OCI-LY7 (cell line): ENCODE data around the gene SLC5A8. TPM values are rescaled to one million over a fixed set of nuclear protein-coding genes. Genes with fewer than 3 reads are reported as not detected.

ENCODE experiments used
- BruUV-seq: library from RNA; stranded (reverse); fragments of 400-500 nt; replicated peaks from 2 replicates; lab custom pipeline; 2021; lab: Mats Ljungman, UMichigan
- CTCF ChIA-PET: fragments of 300-600 bp; sonication (Branson Sonifier 250); formaldehyde crosslinking; loops from one replicate; lab custom pipeline; 2022; ENCODE audit warnings: antibody characterized with exemption; ENCODE audit not compliant: unreplicated experiment; lab: Charles Lee
- POLR2A ChIA-PET: fragments of 300-600 bp; sonication (Branson Sonifier 250); formaldehyde crosslinking; loops from one replicate; lab custom pipeline; 2022; ENCODE audit warnings: antibody characterized with exemption; lab: Charles Lee
- DNase-seq: peaks from one replicate; pipeline ENCODE4 v3.0.0-alpha.2; 2015; ENCODE audit warnings: low spot score
- H2AFZ ChIP-seq: fragments of 200-600 bp; sonication (generic), shearing (Covaris generic); 2 replicates; pipeline ENCODE4 v1.6.1; 2014; ENCODE audit warnings: mild to moderate bottlenecking, antibody characterized with exemption, low read length, moderate library complexity
- H3K27ac ChIP-seq: fragments of 200-600 bp; sonication (generic); 2 replicates; pipeline ENCODE4 v1.5.1; 2014; ENCODE audit warnings: mixed run types, low read depth, mild to moderate bottlenecking, moderate library complexity, low read length, inconsistent platforms; ENCODE audit not compliant: poor library complexity, severe bottlenecking
- H3K36me3 ChIP-seq: fragments of 200-600 bp; sonication (generic); 2 replicates; pipeline ENCODE4 v1.6.1; 2014; ENCODE audit warnings: mild to moderate bottlenecking, antibody characterized with exemption, low read length, moderate library complexity, mixed read lengths; ENCODE audit not compliant: insufficient read depth
- H3K4me1 ChIP-seq: fragments of 200-600 bp; sonication (generic); 2 replicates; pipeline ENCODE4 v1.5.1; 2014; ENCODE audit warnings: mild to moderate bottlenecking, low read length; ENCODE audit not compliant: insufficient read depth, poor library complexity, severe bottlenecking
- H3K4me2 ChIP-seq: fragments of 200-600 bp; sonication (generic); 2 replicates; pipeline ENCODE4 v1.6.1; 2014; ENCODE audit warnings: mild to moderate bottlenecking, low read length
- H3K4me3 ChIP-seq: fragments of 200-600 bp; sonication (generic); 2 replicates; pipeline ENCODE4 v1.5.1; 2014; ENCODE audit warnings: mild to moderate bottlenecking, low read depth, low read length; ENCODE audit not compliant: poor library complexity, severe bottlenecking
- H3K79me2 ChIP-seq: fragments of 200-600 bp; sonication (generic); 2 replicates; pipeline ENCODE4 v1.6.1; 2016; ENCODE audit warnings: low read depth, mild to moderate bottlenecking, low read length, moderate library complexity, mixed read lengths; ENCODE audit not compliant: insufficient read depth
- H3K9me2 ChIP-seq: fragments of 200-600 bp; sonication (generic); 2 replicates; pipeline ENCODE4 v1.6.1; 2016; ENCODE audit warnings: mild to moderate bottlenecking, low read length, mixed read lengths; ENCODE audit not compliant: insufficient read depth
- H3K9me3 ChIP-seq: fragments of 200-600 bp; sonication (generic); 2 replicates; pipeline ENCODE4 v1.6.1; 2014; ENCODE audit warnings: mild to moderate bottlenecking, mixed run types, low read length, mixed read lengths
- H4K20me1 ChIP-seq: fragments of 200-600 bp; sonication (generic); 2 replicates; pipeline ENCODE4 v1.6.1; 2014; ENCODE audit warnings: mild to moderate bottlenecking, antibody characterized with exemption, low read length, moderate library complexity, mixed read lengths; ENCODE audit not compliant: insufficient read depth
- CTCF ChIP-seq: fragments of 200-600 bp; sonication (generic); conservative IDR thresholded peaks from 2 replicates; pipeline ENCODE4 v1.5.1; 2014; ENCODE audit warnings: mild to moderate bottlenecking, antibody characterized with exemption, low read length, moderate library complexity, mixed read lengths
- EZH2phosphoT487 ChIP-seq: fragments of 200-600 bp; sonication (generic); IDR thresholded peaks from 2 replicates; pipeline ENCODE4 v1.6.1; 2018; ENCODE audit warnings: low read depth, borderline replicate concordance, mild to moderate bottlenecking, mixed run types, antibody characterized with exemption, low read length, moderate library complexity, mixed read lengths
- intact Hi-C: fragments of 100-400 bp; cut with micrococcal nuclease; formaldehyde crosslinking; loops from one replicate; pipeline ENCODE4 v1.10.0; 2022; ENCODE audit not compliant: unreplicated experiment
- total RNA-seq, 2 experiments: library from RNA; depleted of rRNA in 1 of 2; stranded (reverse); fragments of >200 nt in 1 of 2; shearing (Covaris generic) in 1 of 2; gene quantifications; 2 replicates each; pipeline ENCODE4 v1.2.3, GENCODE V29; 2014 to 2022

Gene SLC5A8
- total RNA-seq, 2 experiments from 2014 or later = not detected

- no peaks in the 10 kb centered on the region for H3K36me3 ChIP-seq
- ChIA-PET POLR2A (interaction anchor here (0.6 kb wide), 1 partner anchor 341 kb away, joined by 3 read pairs; no protein-coding TSS in a partner anchor), CTCF (no interaction called here)
- DNase-seq = no peak
- no peaks in the 10 kb centered on the region for H3K9me3 ChIP-seq
- H3K79me2 ChIP-seq = no peaks in the 10 kb centered on the region
- H3K4me2 ChIP-seq = no peak overlapping the region
- no TSS peak for BruUV-seq
- no peak overlapping the region for H3K27ac ChIP-seq
- no peak overlapping the region for H2AFZ ChIP-seq
- no peaks in the 10 kb centered on the region for H4K20me1 ChIP-seq
- H3K4me3 ChIP-seq = no peak overlapping the region
- intact Hi-C loops = no loop called here
- TF ChIP-seq EZH2phosphoT487 (no peak), CTCF (no peak)
- no peaks in the 10 kb centered on the region for H3K4me1 ChIP-seq
- no peaks in the 10 kb centered on the region for H3K9me2 ChIP-seq
These were observed 5.3 kb downstream of the SLC5A8 start for GRCh38 chr12:101204602-101205304.

- H3K4me3 ChIP-seq = no peak overlapping the region
- H3K9me2 ChIP-seq = no peaks in the 10 kb centered on the region
- no peaks in the 10 kb centered on the region for H3K36me3 ChIP-seq
- no peak overlapping the region for H3K27ac ChIP-seq
- H3K9me3 ChIP-seq = no peaks in the 10 kb centered on the region
- BruUV-seq = no TSS peak
- no peak overlapping the region for H3K4me2 ChIP-seq
- ChIA-PET CTCF (no interaction called here), POLR2A (no interaction called here)
- no peak for TF ChIP-seq CTCF
- TF ChIP-seq EZH2phosphoT487 = no peak
- no peak for DNase-seq
- H2AFZ ChIP-seq = no peak overlapping the region
- intact Hi-C loops = no loop called here
- no peaks in the 10 kb centered on the region for H3K4me1 ChIP-seq
- no peaks in the 10 kb centered on the region for H4K20me1 ChIP-seq
- no peaks in the 10 kb centered on the region for H3K79me2 ChIP-seq
These were observed 9.2 kb downstream of the SLC5A8 start for GRCh38 chr12:101200824-101201223.

- no peak for DNase-seq
- H2AFZ ChIP-seq = no peak overlapping the region
- H4K20me1 ChIP-seq = no peaks in the 10 kb centered on the region
- CTCF ChIA-PET = no interaction called here
- no peaks in the 10 kb centered on the region for H3K36me3 ChIP-seq
- H3K4me3 ChIP-seq = no peak overlapping the region
- intact Hi-C loops = no loop called here
- no peaks in the 10 kb centered on the region for H3K9me3 ChIP-seq
- no peak overlapping the region for H3K27ac ChIP-seq
- POLR2A ChIA-PET = no interaction called here
- no peaks in the 10 kb centered on the region for H3K79me2 ChIP-seq
- BruUV-seq = no TSS peak
- no peaks in the 10 kb centered on the region for H3K4me1 ChIP-seq
- H3K4me2 ChIP-seq = no peak overlapping the region
- TF ChIP-seq EZH2phosphoT487 = no peak
- no peak for TF ChIP-seq CTCF
- H3K9me2 ChIP-seq = no peaks in the 10 kb centered on the region
These were observed 9.9 kb downstream of the SLC5A8 start for GRCh38 chr12:101200145-101200544.
